Epithelial cell of proximal tubule (primary cell): ENCODE data around the gene NDST3. TPM values are rescaled to one million over a fixed set of nuclear protein-coding genes. Genes with fewer than 3 reads are reported as not detected.
"Not testable (repeated sequence)": the region's sequence is repeated elsewhere in the genome, so short reads cannot be mapped to it uniquely, and the experiment has no call there.

Experiments used
- DNase-seq: peaks from one replicate; pipeline ENCODE4 v3.0.0-alpha.2; 2011; ENCODE audit warnings: low read depth
- H3K4me3 ChIP-seq: 2 replicates; pipeline ENCODE4 v1.5.1; 2011; ENCODE audit warnings: low read depth, mild to moderate bottlenecking, low read length
- CTCF ChIP-seq: conservative IDR thresholded peaks from 2 replicates; pipeline ENCODE4 v1.5.1; 2012; ENCODE audit warnings: low read depth, mild to moderate bottlenecking, low read length
- total RNA-seq: library from RNA; depleted of rRNA; stranded (reverse); fragments of >200 nt; gene quantifications from 2 replicates; pipeline ENCODE4 v1.2.3, GENCODE V29; 2015

NDST3 gene
- total RNA-seq, 1 donor from 2014 or later = not detected

- no peak for DNase-seq
- peak overlapping the region; percentile 57 for H3K4me3 ChIP-seq
- TF ChIP-seq CTCF = no peak
Measured at GRCh38 chr4:118265312-118266144, 231.2 kb downstream of the NDST3 start.

GRCh38 chr4:118266145-118266496 lies 231.8 kb downstream of the NDST3 start:
- not testable (repeated sequence) for DNase-seq, H3K4me3 ChIP-seq

GRCh38 chr4:118268780-118269179 lies 234.5 kb downstream of the NDST3 start:
- no peak overlapping the region for H3K4me3 ChIP-seq
- DNase-seq = no peak
- TF ChIP-seq CTCF = no peak

GRCh38 chr4:118270492-118270891 lies 236.2 kb downstream of the NDST3 start:
- TF ChIP-seq CTCF = peak; percentile 46
- no peak overlapping the region for H3K4me3 ChIP-seq
- DNase-seq = no peak

- no peak for DNase-seq
- H3K4me3 ChIP-seq = no peak overlapping the region
- no peak for TF ChIP-seq CTCF
Measured at GRCh38 chr4:118271788-118272187, 237.5 kb downstream of the NDST3 start.

GRCh38 chr4:118273642-118274041 lies 239.4 kb downstream of the NDST3 start:
- no peak for TF ChIP-seq CTCF
- no peak overlapping the region for H3K4me3 ChIP-seq
- DNase-seq = no peak

GRCh38 chr4:118276580-118276979 lies 242.3 kb downstream of the NDST3 start:
- DNase-seq = no peak
- TF ChIP-seq CTCF = no peak
- H3K4me3 ChIP-seq = no peak overlapping the region
